Measurements from ENCODE around the gene FNBP1L. TPM values are rescaled to one million over a fixed set of nuclear protein-coding genes. Genes with fewer than 3 reads are reported as not detected.

Gene FNBP1L
- total and polyA plus RNA-seq, 9 of the 15 experiments (the other 6 are each of a cell fraction or from before 2014, with no cell fraction given) = 1.4 to 6.9 (median 5.9) TPM

- TF ChIP-seq, protein P1, sequence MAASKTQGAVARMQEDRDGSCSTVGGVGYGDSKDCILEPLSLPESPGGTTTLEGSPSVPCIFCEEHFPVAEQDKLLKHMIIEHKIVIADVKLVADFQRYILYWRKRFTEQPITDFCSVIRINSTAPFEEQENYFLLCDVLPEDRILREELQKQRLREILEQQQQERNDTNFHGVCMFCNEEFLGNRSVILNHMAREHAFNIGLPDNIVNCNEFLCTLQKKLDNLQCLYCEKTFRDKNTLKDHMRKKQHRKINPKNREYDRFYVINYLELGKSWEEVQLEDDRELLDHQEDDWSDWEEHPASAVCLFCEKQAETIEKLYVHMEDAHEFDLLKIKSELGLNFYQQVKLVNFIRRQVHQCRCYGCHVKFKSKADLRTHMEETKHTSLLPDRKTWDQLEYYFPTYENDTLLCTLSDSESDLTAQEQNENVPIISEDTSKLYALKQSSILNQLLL (CRISPR knock-in tag; IDR thresholded peaks at IDR 0.05; ENCODE audit: borderline replicate concordance) = no peak
- TF ChIP-seq TAF7 (tag; IDR thresholded peaks at IDR 0.05) (no peak), SREBF2 (CRISPR knock-in tag; IDR thresholded peaks at IDR 0.05) (no peak), ZNF778 (CRISPR knock-in tag; IDR thresholded peaks at IDR 0.05) (no peak), EHMT2 (IDR thresholded peaks at IDR 0.05) (peak; percentile 91)
- TF ChIP-seq, protein P2, sequence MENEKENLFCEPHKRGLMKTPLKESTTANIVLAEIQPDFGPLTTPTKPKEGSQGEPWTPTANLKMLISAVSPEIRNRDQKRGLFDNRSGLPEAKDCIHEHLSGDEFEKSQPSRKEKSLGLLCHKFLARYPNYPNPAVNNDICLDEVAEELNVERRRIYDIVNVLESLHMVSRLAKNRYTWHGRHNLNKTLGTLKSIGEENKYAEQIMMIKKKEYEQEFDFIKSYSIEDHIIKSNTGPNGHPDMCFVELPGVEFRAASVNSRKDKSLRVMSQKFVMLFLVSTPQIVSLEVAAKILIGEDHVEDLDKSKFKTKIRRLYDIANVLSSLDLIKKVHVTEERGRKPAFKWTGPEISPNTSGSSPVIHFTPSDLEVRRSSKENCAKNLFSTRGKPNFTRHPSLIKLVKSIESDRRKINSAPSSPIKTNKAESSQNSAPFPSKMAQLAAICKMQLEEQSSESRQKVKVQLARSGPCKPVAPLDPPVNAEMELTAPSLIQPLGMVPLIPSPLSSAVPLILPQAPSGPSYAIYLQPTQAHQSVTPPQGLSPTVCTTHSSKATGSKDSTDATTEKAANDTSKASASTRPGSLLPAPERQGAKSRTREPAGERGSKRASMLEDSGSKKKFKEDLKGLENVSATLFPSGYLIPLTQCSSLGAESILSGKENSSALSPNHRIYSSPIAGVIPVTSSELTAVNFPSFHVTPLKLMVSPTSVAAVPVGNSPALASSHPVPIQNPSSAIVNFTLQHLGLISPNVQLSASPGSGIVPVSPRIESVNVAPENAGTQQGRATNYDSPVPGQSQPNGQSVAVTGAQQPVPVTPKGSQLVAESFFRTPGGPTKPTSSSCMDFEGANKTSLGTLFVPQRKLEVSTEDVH (IDR thresholded peaks at IDR 0.05; ENCODE audit: low read depth, partially characterized antibody) = peak; percentile 70
Measured at GRCh38 chr1:93567255-93567918, 119.5 kb downstream of the FNBP1L start (continued).
